T-helper 1 cell treated with Interleukin-12 subunit alpha and Interleukin-12 subunit beta and Interleukin-4 antibody, amounts not matched to agents 30 ng/mL and 1 ng/mL, for 36 hours (primary cell): ENCODE data around the gene ZMYND19. TPM values are rescaled to one million over a fixed set of nuclear protein-coding genes. Genes with fewer than 3 reads are reported as not detected.

Source experiments
- intact Hi-C: fragments of 100-400 bp; cut with micrococcal nuclease; formaldehyde crosslinking; loops from one replicate; pipeline ENCODE4 v1.15.1; 2024
- total RNA-seq: library from RNA; stranded (reverse); gene quantifications from 2 replicates; pipeline ENCODE4 v1.2.3, GENCODE V29; 2022

Gene ZMYND19
- total RNA-seq, 1 donor from 2014 or later: 38.6 TPM

DNA sequence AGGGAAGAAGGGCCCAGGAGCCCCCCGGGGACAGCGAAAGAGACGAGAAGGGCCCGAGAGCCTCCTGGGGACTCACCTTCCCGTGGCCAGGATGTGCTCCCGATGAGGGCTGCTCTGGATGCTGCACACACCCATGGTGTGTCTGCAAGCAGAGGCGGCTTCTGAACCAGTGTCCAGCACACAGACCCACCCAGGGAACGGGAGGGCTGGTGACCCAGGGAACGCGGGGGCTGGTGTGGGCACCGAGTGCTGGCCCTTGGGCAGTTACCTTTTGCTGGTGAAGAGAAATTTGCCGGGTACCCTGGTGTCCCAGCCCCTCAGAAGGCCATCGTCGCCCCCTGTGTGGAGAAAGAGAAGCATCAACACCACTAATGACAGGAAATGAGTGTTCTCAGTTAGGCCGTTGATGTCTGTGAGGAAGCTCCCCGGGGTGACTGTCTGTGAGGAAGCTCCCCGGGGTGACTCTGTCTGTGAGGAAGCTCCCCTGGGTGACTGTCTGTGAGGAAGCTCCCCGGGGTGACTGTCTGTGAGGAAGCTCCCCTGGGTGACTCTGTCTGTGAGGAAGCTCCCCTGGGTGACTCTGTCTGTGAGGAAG, 25.4 kb downstream of the ZMYND19 start:
- intact Hi-C loops: no loop called here

DNA sequence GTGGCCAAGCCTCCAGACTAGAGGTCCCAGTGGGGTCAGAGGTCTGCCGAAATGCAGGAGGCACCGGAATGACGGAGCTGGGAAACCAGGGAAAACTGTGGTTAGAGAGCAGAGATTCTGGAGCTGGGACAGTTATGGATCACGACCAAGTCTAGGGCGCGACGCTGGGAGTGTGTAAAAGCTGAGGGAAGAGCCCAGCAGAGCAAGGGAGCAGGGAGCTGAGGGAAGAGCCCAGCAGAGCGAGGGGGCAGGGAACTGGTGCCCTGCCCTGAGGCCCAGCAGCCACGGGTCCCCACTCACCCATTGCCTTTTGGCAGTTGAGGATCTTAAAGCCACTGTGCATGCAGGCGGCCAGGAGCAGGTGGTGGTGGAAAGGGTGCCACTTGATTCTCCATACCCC, 26.2 kb downstream of the ZMYND19 start:
- intact Hi-C loops: no loop called here

DNA sequence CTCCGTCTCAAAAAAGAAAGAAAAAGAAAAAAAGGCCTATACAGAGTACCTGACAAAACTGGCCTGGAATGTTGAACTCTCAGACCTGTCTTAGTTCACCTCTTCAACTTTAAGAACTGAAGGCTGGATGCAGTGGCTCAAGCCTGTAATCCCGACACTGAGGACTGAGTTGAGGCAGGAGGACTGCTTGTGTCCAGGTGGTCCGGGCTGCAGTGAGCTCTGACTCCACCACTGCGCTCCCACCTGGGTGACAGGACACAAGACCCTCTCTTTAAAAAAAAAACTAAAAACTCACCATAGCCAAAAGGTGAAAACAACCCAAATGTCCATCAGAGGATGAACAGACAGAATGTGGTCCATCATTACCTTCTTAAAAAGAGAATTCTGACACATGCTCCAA, 32.2 kb downstream of the ZMYND19 start:
- intact Hi-C loops: loop anchor here (10.0 kb wide), 1 partner anchor 473 kb away; the partner anchor contains the start of gene MAN1B1

DNA sequence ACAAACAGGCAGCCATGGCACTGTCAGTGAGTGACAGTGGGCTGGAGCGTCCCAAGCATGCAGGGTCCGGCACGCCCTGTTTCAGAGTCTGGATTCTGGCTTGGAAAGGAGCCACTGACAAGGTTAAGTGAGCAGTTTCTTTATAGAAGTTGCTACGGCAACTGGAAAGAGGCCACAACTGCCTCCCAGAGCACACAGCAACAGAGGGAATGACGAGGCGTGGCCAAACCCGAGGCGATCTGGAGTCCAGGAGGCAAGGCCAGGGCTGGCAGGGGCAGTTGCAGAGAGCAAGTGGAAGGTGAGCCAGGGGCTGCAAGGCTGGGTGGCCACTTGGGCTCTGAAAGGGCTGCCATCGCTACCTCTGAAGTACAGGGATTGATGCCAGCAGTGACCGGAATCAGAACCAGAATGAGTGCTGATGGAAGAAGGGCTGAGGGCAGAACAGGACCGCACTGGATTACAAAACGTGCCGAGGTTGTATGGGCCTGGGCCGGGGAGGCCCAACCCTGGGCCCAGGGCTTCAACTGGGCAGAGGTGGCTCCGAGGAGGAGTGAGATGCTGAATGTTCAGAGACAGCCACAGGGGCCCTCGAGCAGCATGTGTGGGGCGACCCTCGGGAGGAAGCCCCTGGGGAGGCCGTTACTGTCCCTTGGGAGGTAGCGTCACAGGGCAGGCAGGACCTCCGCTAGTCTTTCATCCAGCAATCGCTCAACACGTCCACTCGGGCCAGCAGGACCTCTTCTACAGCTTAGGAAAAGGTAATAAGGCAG, 34.1 kb downstream of the ZMYND19 start:
- intact Hi-C loops: loop anchor here (10.0 kb wide), 1 partner anchor 471 kb away; the partner anchor contains the start of gene MAN1B1

DNA sequence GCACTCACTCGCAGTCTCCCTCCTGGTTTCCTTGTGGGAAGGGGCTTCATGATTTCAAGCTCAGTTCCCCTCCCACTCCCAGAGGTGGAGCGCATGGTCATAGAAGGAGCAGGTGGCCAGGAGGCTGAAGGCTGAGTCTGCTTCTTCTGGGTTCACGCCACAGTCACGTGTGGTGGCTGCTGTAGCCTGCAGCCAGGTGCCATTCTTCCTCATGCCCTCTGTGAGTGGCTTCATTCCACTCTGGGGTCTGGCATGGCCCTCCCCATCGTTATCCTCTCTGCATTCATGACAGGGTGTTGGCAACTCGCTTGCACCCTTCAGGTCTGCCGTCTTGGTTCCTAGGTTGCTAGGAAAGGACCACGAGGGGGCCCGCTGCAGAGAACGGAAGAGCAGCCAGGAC, 35.1 kb downstream of the ZMYND19 start:
- intact Hi-C loops: loop anchor here (10.0 kb wide), 1 partner anchor 470 kb away; the partner anchor contains the start of gene MAN1B1

DNA sequence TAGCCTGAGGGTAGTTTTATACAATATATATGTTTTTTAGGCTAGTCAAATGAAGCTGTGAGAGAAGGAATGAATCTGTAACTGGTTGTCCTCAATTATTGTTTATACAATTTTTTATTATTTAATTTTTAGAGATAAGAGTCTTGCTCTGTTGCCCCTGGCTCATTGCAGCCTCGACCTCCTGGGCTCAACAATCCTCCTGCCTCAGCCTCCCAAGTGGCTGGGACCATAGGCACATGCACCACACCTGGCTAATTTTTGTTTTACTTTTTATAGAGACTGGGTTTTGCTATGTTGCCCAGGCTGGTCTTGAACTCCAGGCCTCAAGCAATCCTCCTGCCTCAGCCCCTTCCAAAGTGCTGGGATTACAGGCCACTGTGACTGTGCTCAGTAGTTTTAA, 36.0 kb downstream of the ZMYND19 start:
- intact Hi-C loops: loop anchor here (5.0 to 10.0 kb wide), 2 partner anchors 470 to 1647 kb away; partner anchors contain the start of genes CAMSAP1 and MAN1B1

DNA sequence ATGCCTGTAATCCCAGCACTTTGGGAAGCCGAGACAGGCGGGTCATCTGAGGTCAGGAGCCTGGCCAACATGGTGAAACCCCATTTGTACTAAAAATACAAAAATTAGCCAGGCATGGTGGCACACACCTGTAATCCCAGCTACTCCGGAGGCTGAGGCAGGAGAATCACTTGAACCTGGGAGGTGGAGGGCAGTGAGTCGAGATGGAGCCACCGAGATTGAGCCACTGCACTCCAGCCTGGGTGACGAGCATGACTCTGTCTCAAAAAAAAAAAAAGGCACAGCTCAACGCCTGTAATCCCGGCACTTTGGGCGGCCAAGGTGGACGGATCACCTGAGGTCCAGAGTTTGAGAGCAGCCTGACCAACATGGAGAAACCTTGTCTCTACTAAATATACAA, 36.7 kb downstream of the ZMYND19 start:
- intact Hi-C loops: loop anchor here (5.0 to 10.0 kb wide), 2 partner anchors 469 to 1646 kb away; partner anchors contain the start of genes CAMSAP1 and MAN1B1

DNA sequence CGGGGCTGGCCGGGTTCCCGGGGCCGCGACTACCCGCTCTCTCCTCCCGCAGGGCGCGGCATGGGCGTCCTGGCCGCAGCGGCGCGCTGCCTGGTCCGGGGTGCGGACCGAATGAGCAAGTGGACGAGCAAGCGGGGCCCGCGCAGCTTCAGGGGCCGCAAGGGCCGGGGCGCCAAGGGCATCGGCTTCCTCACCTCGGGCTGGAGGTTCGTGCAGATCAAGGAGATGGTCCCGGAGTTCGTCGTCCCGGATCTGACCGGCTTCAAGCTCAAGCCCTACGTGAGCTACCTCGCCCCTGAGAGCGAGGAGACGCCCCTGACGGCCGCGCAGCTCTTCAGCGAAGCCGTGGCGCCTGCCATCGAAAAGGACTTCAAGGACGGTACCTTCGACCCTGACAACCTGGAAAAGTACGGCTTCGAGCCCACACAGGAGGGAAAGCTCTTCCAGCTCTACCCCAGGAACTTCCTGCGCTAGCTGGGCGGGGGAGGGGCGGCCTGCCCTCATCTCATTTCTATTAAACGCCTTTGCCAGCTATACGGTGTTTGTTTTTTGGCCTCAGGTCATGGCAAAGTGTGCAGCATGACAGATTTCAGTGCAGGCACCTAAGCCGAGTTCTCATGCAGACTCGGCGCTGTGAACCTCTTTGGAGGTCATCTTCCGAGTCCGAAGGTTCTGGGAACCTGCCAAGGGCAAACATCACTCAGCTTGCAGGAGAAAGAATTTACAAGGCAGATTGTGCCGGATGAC, 38.1 kb downstream of the ZMYND19 start:
- intact Hi-C loops: loop anchor here (1.0 to 10.0 kb wide), 3 partner anchors 25 to 1645 kb away; partner anchors contain the start of genes CAMSAP1 and MAN1B1

DNA sequence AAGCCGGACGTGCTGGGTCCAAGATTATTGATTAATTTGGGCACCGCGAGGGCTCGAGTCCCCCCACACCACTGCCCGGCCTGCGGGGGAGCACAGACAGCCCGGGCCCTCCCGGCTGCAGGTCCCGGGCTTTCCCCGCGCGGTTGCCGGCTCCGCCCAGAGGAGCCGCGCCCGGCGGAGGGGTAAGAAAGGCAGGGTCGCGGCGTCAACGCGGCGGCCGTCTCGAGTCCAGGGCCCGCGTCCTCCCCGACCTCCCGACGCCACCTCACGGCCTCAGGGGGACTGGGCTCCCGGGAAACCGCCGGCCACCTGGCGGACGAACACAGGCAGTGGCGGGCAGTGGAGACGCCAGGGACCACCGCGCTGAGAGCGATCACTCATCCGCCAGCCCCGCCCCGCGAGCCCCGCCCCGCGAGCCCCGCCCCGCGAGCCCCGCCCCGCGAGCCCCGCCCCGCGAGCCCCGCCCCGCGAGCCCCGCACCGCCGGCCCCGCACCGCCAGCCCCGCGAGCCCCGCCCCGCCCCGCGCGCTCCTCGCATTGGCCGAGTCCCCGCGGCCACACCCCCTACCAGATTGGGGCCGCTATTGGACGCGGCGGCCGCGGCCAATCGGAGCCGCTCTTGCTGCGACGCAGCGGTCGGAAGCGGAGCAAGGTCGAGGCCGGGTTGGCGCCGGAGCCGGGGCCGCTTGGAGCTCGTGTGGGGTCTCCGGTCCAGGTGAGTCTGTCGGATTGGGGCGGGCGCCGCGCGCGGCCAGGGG, 38.9 kb downstream of the ZMYND19 start, which contains the start of gene MRPL41:
Gene MRPL41, plus strand, starts transcription at position 616 of the 758 bp plus-strand sequence. CDS start 203 bp downstream, outside the sequence.
- intact Hi-C loops: loop anchor here (1.0 to 10.0 kb wide), 10 partner anchors 17 to 1644 kb away; partner anchors contain the start of genes ARRDC1, CAMSAP1, EXD3 and MAN1B1

DNA sequence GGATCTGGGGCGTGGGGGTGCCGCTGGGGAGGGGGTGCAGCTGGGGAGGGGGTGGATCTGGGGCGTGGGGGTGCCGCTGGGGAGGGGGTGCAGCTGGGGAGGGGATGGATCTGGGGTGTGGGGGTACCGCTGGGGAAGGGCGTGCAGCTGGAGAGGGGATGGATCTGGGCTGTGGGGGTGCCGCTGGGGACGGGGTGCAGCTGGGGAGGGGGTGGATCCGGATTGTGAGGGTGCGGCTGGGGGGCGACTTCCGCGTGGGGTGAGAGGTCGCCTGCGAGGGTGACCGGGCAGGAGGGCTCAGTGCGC, 39.4 kb downstream of the ZMYND19 start:
- intact Hi-C loops: loop anchor here (1.0 to 10.0 kb wide), 9 partner anchors 16 to 1644 kb away; partner anchors contain the start of genes ARRDC1, CAMSAP1, EXD3 and MAN1B1

DNA sequence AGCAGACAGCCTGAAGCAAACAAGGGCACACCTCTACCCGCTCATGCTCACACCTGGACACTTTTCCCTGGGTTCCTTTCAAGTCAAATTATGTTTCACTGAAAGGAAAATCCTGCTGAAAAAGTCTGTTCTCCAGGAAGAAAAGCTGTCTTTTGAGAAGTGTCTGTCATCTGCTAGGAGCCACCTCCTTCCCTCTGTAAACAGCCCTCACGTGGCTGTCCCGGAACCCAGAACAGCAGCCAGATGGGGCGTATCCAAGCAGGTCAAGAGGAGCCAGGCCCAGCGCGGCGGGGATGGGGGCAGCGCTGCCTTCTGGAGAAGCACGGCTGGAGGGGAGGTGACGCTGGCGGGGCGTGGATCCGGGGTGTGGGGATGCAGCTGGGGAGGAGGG, 40.1 kb downstream of the ZMYND19 start, which contains the start of gene PNPLA7:
Gene PNPLA7, minus strand, starts transcription at position 172 of the 391 bp plus-strand sequence. CDS start 205 bp downstream, outside the sequence.
- intact Hi-C loops: loop anchor here (2.0 to 10.0 kb wide), 4 partner anchors 15 to 1643 kb away; partner anchors contain the start of genes CAMSAP1, MAN1B1 and TPRN

DNA sequence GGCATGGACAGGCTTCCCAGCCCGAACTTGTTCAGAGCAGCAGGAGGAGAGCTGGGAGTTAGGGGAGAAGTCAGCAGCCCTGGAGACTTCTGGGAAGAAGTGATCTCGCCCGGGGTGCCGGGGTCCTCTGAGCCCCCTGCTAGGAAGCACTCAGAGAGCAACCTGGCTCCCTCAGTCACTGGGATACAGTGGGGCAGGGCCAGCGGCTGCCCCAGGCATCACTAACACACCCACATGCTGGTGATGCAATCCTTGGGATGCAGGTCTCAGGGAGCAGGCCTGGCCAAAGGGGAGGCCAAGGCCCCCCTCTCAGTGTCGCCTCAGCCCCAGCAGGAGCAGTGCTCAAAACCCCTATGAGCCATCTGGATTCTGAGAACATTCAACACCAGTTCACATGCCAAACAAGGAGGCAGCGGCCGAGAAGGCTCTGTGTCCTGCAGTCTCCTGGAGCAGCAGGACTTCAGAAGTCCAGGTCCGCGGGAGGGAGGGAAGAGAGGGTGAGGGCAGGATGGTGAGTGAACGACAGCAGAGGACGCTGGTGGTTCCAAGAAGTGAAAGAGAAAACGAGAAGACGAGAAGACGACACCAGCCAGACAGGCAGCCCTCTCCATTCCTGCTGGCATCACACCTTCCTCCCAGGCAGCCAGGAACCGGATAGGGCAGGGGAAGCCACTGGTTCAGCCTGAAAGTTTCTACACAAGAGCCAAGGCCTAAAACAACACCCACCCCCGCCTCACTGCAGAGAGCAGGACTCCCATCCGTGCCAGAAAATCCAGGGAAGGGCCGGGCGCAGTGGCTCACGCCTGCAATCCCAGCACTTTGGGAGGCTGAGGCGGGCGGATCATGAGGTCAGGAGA, 42.4 kb downstream of the ZMYND19 start:
- intact Hi-C loops: no loop called here

DNA sequence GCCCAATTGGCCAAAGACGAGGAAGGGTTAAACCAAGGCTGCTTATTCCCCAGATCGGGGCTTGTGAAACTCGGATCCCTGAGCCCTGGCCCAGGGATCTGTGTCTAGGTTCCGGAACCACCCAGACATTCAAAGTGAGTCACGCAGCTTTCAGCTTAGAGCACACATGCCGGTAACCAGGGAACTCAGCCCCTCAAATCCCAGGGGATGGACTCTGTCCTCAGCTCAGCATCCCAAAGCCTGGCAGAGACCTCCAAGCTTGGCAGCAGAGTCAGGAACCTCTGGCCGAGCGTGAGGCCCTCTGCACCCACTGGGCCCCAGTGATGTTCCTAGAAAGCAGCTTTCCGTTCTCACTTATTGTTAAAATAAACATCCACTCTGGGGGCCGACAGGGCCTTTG, 45.2 kb downstream of the ZMYND19 start:
- intact Hi-C loops: no loop called here

DNA sequence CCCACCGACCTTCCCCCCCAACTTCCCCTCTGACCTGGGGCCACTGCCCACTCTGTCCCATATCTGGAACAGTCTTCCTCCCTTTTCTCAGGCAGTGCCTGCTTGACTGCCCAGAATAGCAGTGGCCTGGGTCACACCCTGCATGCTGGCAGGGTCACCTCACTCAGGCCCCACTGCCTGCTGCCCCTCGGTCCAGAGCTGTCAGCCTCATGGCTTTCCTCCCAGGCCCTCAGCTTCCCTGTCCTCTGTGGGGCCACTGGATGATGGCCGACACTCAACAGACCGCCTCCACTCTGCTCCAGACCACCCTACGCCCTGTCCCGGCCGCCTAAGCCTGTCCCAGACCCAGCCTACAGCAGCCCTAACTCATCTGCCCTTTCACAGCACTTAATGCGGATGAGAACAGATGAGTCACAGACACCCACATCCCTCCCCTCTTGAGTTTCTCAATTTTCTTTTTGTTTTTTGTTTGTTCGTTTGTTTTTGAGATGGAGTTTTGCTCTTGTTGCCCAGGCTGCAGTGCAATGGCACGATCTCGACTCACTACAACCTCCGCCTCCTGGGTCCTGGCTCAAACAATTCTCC, 46.0 kb downstream of the ZMYND19 start:
- intact Hi-C loops: no loop called here

DNA sequence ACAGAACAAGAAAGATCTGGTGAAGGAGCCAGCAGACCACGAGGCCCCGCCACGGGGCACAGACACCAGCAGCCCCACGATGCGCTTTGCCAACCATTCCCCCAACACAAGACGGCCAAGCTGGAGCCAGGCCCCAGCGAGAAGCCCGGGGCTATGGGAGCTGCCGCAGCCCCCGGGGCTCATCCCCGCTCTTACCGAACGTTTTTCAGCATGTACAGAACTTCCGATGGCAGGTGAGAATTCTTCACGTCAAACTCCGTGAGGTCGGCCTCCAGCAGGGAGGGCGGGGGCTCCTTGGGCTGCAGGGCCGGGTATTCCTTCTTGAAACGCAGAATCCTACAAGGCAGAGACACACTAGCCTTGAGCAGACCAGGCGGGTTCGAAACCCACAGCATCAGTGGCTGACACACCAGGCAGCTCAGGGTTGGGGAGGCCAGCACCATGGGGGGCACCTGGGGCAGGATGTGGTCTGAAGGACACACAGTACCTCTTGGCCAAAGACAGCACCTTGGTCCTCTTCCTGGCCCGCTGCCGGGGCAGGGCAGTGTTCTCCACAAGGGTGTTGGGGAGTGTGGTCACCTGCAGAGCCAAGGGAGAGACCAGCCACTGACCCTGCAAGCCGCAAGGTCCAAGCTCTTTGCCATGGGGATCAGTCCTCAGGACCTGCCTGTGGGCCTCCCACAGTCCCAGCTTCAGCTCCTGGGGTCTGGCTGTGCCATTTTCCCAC, 46.9 kb downstream of the ZMYND19 start:
- intact Hi-C loops: no loop called here

DNA sequence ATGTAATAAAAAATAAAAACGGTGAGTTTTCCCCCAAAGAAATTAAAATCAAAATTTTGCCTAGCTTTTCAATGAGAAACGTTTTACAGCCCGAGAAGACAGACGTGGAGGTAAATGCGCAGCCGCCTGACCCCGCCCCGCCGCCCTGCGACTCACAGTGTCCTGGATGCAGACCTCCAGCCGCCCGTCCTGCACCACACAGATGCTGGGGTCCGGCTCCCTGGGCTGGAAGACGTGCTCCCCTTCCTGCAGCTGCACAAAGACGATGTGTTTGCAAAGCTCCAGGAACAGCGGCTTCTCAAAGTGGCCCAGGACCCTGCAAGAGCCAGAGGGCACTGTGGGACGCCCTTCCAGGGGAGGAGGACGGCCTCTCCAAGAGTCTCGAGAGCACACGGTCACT, 47.8 kb downstream of the ZMYND19 start:
- intact Hi-C loops: no loop called here

DNA sequence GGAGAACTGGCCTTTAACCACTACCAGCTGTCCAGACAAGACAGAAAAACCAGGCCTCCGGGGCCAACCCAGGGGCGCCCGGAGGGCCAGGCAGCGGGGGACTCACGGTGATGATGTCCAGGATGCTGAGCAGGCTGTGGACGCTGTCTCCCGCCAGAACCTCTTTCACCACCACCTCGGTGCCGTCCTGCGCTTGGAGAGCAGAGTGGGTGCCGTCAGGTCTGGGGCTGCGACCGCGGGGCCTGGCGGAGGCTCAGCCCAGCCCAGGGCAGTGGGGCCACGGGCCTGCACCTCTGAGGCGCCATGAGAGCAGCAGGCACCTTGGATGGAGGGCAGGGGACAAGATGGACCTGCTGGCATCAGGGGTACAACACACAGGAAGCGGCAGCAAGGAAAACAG, 49.8 kb downstream of the ZMYND19 start:
- intact Hi-C loops: no loop called here

DNA sequence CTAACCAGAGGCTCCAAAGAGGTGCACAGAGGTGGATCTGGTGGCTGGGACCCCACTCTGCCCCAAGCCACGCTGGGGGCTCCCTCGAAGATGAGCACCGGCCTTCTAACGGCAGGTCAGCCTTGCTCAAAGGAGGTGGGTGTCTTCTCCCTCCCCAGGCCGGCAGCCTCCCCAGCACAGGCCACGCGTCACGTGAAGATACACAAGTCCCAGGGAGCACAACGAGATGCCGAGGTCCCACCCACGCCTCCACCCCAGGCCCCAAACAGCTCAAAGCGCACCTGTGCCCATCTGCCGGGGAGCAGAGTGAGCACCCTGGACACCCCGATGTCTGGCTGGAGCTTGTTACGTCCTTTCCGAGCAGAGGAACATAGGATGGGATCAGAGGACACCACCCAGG, 52.3 kb downstream of the ZMYND19 start:
- intact Hi-C loops: loop anchor here (10.0 kb wide), 1 partner anchor 243 kb away; no protein-coding TSS in a partner anchor
